DMS79 treated with DMSO at 0.1 percent for 48 hours (cell line): ENCODE results near the gene AUTS2.

Experiments used
- DNase-seq: peaks from one replicate; lab custom pipeline; 2025; lab: John Stamatoyannopoulos, UW

Gene AUTS2

DNA sequence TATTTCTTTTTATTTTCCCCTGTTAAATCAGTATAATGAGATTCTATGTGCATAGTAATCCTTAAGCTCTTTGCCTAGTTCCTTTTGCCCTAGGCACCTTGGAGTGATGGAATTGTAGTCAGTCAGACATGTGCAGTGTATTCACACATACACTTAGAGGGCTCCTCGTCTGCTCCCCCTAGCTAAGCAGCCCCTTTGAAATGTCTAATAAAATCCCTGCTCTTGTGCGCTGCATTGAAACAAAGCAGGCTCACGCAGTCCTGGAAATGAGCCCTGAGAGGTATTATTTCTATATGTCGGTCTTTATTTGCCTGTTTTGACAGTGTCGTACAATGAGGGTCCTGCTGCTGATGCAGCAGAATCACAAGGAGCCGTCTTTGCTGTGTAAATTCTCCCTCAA, 258.7 kb downstream of the AUTS2 start:
- DNase-seq = no peak

GRCh38 chr7:69858471-69858870, 260.2 kb downstream of the AUTS2 start:
- DNase-seq = no peak

GRCh38 chr7:69859342-69859741, 261.1 kb downstream of the AUTS2 start:
- DNase-seq = peak; percentile 41

GRCh38 chr7:69860486-69860885, 262.2 kb downstream of the AUTS2 start:
- DNase-seq = no peak

DNA sequence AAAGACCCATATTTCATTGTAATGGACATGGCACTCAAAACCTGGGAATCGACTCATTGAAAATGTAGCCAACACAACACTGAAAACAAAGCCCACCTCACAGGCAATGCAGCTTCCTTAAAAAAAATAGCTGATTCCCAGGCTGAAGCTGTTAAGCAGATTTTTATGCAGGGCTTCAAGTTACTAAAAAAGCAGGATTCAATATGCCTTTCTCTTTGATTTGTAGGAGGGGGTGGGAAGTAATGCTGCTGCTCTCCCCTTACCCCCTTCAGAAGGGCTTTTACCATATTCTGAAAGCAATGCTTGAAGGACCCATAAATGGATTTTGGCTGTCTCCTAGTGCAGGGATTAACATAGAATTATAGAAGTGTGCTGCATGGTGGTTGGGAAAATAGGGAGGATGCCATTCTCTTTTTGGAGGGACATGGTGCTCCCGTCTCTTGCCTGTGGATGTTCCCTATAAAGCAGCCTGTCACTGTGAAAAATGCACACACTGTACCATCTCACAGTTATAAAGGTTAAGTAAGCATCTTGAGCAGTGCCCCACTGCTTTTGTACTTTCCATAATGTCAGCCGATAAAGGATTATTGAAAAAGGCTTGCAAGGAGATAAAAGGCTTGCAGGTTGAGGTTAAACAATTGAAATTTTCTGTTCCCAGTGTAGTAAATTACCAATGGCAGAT, 262.8 kb downstream of the AUTS2 start:
- DNase-seq = no peak

- no peak for DNase-seq
Observed at GRCh38 chr7:69862413-69863064, 264.3 kb downstream of the AUTS2 start.

- DNase-seq = peak; percentile 14
Observed at GRCh38 chr7:69864274-69864673, 266.0 kb downstream of the AUTS2 start.

DNA sequence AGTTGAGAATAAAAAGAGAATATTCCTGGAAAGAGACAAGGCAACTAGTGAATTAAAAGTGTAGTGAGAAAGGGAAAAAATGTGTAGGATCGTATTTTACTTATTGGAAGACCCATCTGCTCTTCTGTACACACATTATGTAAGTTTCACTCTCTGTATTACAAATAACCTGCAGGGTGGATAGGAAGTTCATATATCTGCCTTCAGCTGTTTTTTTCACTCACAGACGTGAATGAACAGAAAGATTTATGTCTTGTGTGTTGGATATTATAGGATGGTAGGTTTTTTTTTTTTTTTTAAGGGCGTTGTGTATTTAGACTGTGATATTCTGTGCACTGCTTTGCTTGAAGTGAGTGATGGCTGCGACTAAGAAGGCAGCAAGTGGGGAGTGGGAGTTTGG, 266.5 kb downstream of the AUTS2 start:
- no peak for DNase-seq

- DNase-seq = no peak
Observed at GRCh38 chr7:69868921-69869320, 270.6 kb downstream of the AUTS2 start.

GRCh38 chr7:69871213-69871885, 273.1 kb downstream of the AUTS2 start:
- DNase-seq = no peak

DNA sequence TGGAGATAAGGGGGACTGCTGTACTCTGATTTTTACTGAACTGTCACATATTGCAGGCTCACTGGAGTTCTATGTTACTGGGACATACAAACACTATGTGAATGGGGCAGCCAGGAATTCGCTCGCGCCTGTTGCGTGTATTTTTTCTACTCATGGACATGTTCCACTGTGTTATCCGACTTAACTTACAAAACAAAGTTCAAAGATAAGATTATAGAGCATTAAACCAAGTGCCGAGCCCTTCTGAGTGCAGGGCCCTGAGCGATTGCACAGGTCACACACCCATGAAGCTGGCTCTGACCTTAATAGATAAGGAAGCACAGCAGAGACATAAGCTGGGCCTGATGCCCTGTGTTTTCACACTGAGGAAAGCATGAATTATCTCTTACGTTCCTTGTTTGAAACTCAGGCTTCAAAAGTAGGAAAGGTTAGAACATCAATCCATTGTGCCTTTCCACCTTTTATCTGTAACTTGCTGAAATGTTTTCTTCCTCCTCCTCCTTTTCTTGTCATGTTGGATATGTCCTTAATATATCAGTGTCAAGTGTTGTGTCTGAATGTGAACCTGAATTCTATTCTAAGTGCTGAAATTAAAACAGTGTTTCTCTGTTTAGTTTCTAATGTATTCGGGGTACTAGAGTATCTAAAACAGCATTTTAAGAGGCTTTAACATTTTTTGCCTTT, 273.8 kb downstream of the AUTS2 start:
- DNase-seq = no peak

DNA sequence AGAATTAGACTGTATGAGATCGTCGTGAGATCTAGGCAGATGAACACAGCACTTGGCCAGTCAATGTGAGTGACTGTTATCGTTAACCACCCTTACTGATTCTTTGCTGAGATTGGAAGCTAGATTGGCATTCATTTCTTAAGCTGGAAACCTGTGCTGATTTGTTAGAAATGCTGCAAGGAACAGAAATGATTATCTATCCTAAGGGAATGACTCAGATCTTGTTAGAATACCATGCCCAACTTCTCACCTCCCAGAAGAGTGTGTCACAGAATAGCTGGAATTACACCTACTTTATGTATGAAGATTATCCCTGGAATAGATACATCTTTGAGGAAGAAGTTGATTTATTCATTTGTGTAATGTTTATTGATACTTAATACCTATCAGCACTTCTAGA, 275.2 kb downstream of the AUTS2 start:
- no peak for DNase-seq

GRCh38 chr7:69878015-69878414, 279.7 kb downstream of the AUTS2 start:
- DNase-seq = no peak

DNA sequence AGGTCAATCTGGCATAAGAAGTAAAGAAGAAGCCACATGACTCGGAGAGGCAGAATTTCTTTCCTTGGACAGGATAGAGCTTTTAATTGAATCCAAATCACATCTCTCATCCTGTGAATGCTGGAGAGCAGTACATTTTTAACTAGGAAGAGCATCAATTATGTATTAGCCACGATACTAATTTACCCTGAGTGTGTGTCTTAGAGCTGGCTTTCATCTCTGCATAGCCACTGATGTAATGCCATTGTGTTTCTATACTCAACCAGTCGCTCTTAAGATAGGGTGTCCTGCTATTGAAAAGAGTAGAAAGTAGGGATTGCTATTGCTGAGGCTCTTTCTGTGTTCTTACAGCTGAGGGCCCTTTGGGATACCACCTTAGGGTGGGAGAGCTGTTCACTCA, 280.3 kb downstream of the AUTS2 start:
- DNase-seq = no peak

DNA sequence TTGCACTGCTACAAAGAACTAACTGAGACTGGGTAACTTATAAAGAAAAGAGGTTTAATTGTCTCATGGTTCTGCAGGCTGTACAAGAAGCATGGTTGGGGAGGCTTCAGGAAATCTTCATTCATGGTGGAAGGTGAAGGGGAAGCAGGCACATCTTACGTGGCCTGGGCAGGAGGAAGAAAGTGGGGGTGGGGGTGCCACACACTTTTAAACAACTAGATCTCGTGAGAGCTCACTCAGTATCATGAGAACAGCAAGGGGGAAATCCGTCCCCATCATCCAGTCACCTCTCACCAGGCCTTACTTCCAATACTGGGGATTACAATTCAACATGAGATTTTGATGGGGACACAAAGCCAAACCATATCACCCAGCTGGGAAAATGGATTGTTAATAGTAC, 281.7 kb downstream of the AUTS2 start:
- no peak for DNase-seq

GRCh38 chr7:69880840-69881239, 282.6 kb downstream of the AUTS2 start:
- peak; percentile 92 for DNase-seq

GRCh38 chr7:69882269-69882668, 284.0 kb downstream of the AUTS2 start:
- DNase-seq = no peak

- no peak for DNase-seq
Observed at GRCh38 chr7:69883399-69883891, 285.2 kb downstream of the AUTS2 start.

DNA sequence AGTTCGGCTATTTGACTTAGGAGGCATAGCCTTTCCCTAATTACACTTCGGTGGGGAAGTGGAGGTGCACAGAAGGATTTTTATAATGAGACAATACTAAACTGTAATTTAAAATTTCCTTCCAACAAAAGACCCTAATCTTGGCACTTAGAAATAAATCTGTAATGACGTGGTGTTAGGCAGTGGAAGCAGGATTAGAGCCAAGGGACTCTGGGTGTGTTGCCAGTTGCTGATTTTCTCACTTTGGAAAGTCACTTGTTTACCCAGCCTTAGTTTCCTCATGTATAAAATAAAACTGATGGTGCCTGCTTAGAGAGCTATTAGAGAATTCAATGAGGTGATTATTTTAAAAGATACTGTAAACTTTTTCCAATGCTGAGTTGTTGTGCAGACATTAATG, 287.2 kb downstream of the AUTS2 start:
- no peak for DNase-seq

GRCh38 chr7:69889338-69889975, 291.2 kb downstream of the AUTS2 start:
- no peak for DNase-seq

GRCh38 chr7:69889976-69890351, 291.7 kb downstream of the AUTS2 start:
- no peak for DNase-seq

- no peak for DNase-seq
Observed at GRCh38 chr7:69892790-69893189, 294.5 kb downstream of the AUTS2 start.
